Muscle layer of duodenum (tissue), 2 donors: Measurements from ENCODE around the gene KRT86.
"Not testable (repeated sequence)": the region's sequence is repeated elsewhere in the genome, so short reads cannot be mapped to it uniquely, and the experiment has no call there.

Experiments
- H3K27ac ChIP-seq: one replicate; pipeline ENCODE4 v1.7.0; 2013; ENCODE audit warnings: mild to moderate bottlenecking, low read length
- H3K27me3 ChIP-seq: one replicate; pipeline ENCODE4 v1.7.0; 2013; ENCODE audit warnings: low read depth, mild to moderate bottlenecking, control low read depth, low read length
- H3K36me3 ChIP-seq, 2 donors: one replicate each; pipeline ENCODE4 v1.7.0; 2013; ENCODE audit warnings: low read length in 2 of 2, control low read depth in 1 of 2, mild to moderate bottlenecking in 1 of 2; ENCODE audit not compliant: insufficient read depth in 2 of 2, control insufficient read depth in 1 of 2
- H3K4me1 ChIP-seq, 2 donors: one replicate each; pipeline ENCODE4 v1.7.0; 2013; ENCODE audit warnings: low read length in 2 of 2, mild to moderate bottlenecking in 2 of 2, control low read depth in 1 of 2, moderate library complexity in 1 of 2; ENCODE audit not compliant: insufficient read depth in 2 of 2, control insufficient read depth in 1 of 2
- H3K4me3 ChIP-seq, 2 donors: one replicate each; pipeline ENCODE4 v1.7.0; 2013; ENCODE audit warnings: low read length in 2 of 2, low read depth in 1 of 2, mild to moderate bottlenecking in 1 of 2
- H3K9me3 ChIP-seq, 2 donors: one replicate each; pipeline ENCODE4 v1.7.0; 2013; ENCODE audit warnings: low read length in 2 of 2, control low read depth in 1 of 2, mild to moderate bottlenecking in 1 of 2; ENCODE audit not compliant: control insufficient read depth in 1 of 2
- donor health status: healthy.

The KRT86 gene

DNA sequence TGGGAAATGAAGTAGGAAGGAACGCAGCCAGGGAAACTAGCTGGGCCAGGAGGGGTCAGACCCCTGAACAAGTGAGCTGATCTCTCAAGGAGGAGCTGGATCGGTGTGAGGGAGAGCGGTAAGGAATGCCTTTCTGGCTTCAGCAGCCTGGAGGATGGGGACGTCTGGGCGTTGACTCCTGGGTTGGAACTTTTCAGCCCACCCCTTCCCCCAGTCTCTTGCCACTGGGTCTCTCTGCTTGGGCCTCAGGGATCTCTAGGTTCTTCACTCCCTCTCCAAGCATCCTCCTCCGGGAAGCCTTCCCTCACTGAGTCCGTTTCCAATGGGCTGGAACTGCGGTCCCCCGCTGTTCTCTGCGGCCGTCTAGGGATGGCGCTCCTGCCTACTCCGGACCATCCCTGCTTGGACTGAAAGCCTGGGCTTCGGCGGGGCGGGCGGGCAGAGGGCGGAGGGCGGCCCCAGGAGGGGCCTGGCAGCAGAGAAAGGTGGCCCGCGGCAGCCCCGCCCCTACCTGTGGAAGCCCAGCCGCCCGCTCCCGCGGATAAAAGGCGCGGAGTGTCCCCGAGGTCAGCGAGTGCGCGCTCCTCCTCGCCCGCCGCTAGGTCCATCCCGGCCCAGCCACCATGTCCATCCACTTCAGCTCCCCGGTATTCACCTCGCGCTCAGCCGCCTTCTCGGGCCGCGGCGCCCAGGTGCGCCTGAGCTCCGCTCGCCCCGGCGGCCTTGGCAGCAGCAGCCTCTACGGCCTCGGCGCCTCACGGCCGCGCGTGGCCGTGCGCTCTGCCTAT, 41.6 kb upstream of the KRT86 start, which contains the start of gene KRT7:
KRT7 (plus strand) TSS at position 570 of the 788 bp plus-strand sequence; CDS start at position 624, 54 bp downstream.
- H3K27me3 ChIP-seq: peaks cover 23% of the 10 kb centered on the region
- no peak within 1 kb of the TSS for H3K4me3 ChIP-seq
- no peaks in the 10 kb centered on the region for H3K36me3 ChIP-seq
- no peaks in the 10 kb centered on the region for H3K9me3 ChIP-seq
- H3K4me1 ChIP-seq: peaks cover 0 to 14% of the 10 kb centered on the region in 2 donors
- H3K27ac ChIP-seq: no peak within 1 kb of the TSS

DNA sequence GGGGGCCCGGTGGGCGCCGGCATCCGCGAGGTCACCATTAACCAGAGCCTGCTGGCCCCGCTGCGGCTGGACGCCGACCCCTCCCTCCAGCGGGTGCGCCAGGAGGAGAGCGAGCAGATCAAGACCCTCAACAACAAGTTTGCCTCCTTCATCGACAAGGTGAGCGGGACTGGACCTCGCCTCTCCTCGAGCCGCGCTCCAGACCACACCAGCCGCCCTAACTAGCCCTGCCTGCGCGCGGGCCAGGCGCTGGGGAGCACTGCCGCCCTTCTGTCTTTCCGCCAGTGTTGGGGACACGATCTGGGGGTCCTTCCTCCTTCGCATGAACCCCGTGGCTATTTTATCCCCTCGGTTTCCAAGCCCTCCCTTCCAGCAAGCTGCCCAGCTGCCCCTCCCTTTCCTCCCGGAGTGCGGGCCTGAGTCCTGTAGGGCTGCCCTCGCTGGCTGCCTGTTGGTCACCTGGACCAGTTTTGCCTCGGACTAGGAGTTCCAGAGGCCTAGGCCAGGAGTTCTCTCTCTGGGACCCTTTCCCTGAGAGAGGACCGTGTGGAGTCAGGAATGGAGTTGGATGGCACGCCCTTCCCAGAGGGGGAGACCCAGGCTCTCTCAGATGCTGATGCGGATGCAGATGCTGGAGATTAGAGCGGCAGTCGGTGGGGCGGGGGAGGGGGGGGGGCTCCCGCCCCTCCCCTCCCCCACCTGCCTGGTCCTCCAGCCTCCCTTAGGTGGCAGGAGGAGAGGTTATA, 40.8 kb upstream of the KRT86 start:
- Histone ChIP-seq H3K36me3 (no peaks in the 10 kb centered on the region), H3K4me1 (peaks cover 0 to 14% of the 10 kb centered on the region in 2 donors), H3K9me3 (no peaks in the 10 kb centered on the region), H3K4me3 (no peak overlapping the region), H3K27me3 (peaks cover 23% of the 10 kb centered on the region), H3K27ac (no peak overlapping the region)

DNA sequence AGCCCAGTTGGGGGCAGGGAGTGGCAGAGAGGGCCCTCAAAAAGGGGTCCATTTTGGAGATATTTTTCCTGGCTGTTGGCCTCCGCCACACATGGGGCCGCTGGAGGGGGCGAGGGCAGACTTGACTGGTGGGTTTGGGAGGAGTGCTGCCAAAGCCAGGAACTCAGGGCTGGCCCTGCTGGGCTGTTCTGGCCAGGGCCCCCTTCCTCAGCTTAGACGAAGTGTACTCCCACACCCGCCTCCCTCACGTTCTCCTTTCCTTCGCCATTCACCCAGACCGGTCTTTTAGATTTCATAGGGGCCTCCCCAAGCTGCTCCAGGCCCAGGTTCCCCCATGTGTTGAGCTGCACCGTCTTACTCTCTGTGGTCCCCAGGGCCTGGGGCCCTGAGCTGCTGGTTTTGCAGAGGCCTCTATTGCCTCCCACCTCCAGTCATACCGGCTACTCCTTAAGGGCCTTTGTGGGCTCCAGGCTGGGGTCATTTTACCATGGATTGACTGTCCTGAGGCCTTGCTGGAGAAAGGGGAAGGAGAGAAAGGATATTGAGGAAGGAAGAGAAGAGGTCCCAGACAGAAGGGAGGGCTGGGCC, 40.1 kb upstream of the KRT86 start:
- Histone ChIP-seq H3K9me3 (no peaks in the 10 kb centered on the region), H3K27me3 (peaks cover 20% of the 10 kb centered on the region), H3K36me3 (no peaks in the 10 kb centered on the region), H3K4me1 (peaks cover 0 to 14% of the 10 kb centered on the region in 2 donors), H3K4me3 (no peak overlapping the region), H3K27ac (no peak overlapping the region)

DNA sequence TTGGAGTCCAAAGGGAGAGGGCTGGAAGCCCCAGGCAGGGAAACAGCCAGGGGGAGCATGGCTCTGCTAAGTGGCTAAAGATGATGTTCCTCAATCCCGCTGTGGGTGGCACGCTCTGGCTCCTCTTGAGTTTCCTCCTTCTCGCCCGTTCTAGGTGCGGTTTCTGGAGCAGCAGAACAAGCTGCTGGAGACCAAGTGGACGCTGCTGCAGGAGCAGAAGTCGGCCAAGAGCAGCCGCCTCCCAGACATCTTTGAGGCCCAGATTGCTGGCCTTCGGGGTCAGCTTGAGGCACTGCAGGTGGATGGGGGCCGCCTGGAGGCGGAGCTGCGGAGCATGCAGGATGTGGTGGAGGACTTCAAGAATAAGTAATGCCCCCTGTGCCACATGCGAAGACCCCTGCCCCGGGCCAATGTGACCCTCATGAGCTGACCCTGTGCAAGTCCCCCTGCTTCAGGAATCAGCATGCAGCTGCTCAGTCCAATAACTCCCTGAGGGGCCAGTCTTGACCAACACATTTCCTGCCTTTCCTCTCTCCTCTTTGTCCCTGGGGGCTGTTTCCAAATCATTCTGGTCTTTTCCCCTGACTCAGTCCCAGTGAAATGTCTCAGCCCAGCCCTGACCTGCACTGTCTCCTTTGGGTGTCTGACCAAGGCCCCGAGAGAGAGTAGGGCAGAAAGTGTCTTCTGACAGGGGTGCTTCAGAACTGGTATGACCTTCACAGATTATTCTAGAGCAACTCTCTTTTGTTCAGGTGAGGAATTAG, 39.3 kb upstream of the KRT86 start:
- Histone ChIP-seq H3K27me3 (peaks cover 16% of the 10 kb centered on the region), H3K9me3 (no peaks in the 10 kb centered on the region), H3K36me3 (no peaks in the 10 kb centered on the region), H3K4me3 (no peak overlapping the region), H3K4me1 (peaks cover 0 to 14% of the 10 kb centered on the region in 2 donors), H3K27ac (no peak overlapping the region)

- H3K27me3 ChIP-seq: peaks cover 16% of the 10 kb centered on the region
- H3K27ac ChIP-seq: no peak overlapping the region
- no peaks in the 10 kb centered on the region for H3K36me3 ChIP-seq
- H3K9me3 ChIP-seq: no peaks in the 10 kb centered on the region
- peaks cover 0 to 14% of the 10 kb centered on the region in 2 donors for H3K4me1 ChIP-seq
- H3K4me3 ChIP-seq: no peak overlapping the region
These were observed 38.6 kb upstream of the KRT86 start for GRCh38 chr12:52235822-52236361.

DNA sequence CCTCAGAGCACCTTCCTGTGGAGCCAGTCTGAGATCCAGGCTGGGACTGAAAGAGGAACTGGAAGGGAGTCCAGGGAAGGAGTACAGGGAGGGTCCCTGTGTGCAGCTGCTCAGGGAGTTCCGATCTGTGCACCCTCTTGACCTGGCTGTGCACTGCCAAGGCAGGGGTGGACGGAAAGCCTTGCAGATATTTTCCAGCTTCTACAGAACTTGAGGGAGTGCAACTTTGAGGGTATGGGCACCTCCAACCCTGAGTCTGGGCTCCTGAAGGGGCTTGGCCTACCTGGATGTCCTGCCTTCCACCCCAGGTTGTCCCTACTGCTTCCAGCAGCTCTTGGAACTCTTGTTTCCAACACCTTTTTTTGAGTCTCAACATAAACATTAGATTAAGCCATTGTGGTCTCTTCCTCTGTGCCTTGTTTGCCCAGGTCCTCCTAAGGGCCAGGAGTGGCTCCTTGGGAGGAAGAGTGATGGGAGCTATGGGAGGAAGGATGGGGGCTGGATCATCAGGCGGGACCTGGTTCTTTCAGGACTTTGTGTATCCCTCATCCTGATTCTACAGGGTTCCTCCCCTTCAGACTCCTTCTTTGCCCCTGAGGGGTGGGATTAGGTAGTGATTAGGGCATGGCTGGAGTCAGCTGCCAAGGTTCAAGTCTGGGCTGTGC, 37.9 kb upstream of the KRT86 start:
- H3K4me1 ChIP-seq: peaks cover 0 to 14% of the 10 kb centered on the region in 2 donors
- no peak overlapping the region for H3K27ac ChIP-seq
- H3K4me3 ChIP-seq: no peak overlapping the region
- H3K36me3 ChIP-seq: no peaks in the 10 kb centered on the region
- H3K27me3 ChIP-seq: peaks cover 16% of the 10 kb centered on the region
- no peaks in the 10 kb centered on the region for H3K9me3 ChIP-seq

DNA sequence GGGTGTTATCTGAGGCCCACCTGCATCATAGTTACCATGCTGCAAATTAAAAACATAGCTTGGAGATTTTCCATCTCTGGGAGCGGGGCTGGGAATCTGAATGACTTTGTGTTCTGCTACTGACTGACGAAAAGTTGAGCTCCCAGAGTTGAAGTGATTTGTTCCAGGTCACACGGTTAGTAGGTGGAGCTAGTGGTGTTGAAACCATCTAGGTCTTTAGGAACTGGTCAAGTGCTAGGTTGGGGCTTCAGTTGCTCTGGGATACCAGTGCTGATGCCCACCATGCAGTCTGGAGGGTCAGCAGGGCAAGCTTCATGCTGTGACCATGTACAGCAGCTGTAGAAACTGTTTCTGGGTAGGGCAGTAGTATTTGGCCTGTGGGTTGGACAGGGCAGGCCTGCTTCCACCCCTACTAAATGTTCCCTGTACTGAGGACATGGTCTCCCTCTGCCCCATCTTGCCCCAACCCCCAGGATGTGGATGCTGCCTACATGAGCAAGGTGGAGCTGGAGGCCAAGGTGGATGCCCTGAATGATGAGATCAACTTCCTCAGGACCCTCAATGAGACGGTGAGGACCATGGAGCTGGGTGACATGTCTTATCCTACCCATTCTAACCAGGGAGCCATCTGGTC, 36.1 kb upstream of the KRT86 start:
- Histone ChIP-seq H3K27ac (no peak overlapping the region), H3K9me3 (no peaks in the 10 kb centered on the region), H3K4me3 (no peak overlapping the region), H3K27me3 (no peaks in the 10 kb centered on the region), H3K36me3 (no peaks in the 10 kb centered on the region), H3K4me1 (peaks cover 1 to 8% of the 10 kb centered on the region in 2 donors)

DNA sequence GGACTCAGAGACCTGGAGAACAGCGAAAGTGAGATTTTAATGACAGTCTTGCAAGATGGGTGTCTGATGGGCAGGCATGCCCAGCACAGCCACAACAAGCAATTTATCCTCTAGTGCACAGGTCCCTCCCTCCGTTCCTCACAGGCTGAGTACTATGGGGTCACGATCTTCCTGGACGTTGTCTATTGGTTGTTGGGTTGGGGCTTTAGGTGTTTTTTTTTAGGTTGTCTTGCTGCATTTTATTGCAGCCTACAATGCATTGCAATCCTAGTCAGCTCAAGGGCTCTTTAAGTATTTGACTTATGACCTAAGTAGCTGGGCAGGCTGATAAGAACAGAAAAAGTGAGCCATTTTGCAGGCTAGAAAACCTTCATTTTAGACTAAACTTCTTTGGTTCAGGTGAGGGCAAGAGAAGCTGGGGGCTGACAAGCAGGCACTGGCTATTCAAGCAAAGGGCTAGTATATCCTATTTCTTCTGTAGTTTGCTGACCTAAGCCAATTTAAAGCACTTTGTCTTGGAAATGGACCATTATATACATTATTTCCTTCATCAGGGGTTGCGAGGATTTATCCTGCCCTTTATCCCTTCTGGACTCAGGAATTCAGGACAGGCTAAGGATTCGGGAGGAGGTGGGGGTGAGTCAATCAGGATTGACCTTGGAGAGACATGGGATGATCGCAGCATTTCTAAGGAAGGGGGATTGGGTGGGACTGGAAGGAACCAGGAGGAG, 35.4 kb upstream of the KRT86 start:
- no peak overlapping the region for H3K27ac ChIP-seq
- H3K36me3 ChIP-seq: no peaks in the 10 kb centered on the region
- no peaks in the 10 kb centered on the region for H3K27me3 ChIP-seq
- H3K9me3 ChIP-seq: no peaks in the 10 kb centered on the region
- H3K4me3 ChIP-seq: no peak overlapping the region
- peaks cover 9% of the 10 kb centered on the region in 2 donors for H3K4me1 ChIP-seq

DNA sequence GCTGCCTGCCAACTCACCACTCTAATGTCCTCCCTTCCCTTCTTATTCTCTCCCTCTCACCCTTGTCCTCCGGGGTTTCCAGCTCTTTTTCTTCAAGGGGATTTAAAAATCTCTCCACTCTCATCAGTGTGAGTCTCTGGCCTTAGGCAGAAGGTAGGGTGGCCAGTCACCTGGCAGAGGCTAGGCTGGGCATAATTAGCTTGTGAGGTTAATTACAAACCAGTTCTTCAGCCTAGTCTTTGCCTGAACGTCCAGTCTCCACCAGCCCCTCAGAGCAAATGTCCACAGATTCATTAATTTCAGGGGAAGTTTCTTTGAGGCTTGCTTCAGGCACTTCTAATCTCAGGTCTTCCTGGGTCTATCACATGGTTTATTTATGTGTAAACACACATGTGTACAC, 34.7 kb upstream of the KRT86 start:
- no peaks in the 10 kb centered on the region for H3K9me3 ChIP-seq
- no peaks in the 10 kb centered on the region for H3K36me3 ChIP-seq
- peaks cover 12 to 16% of the 10 kb centered on the region in 2 donors for H3K4me1 ChIP-seq
- no peak overlapping the region for H3K4me3 ChIP-seq
- H3K27me3 ChIP-seq: no peaks in the 10 kb centered on the region
- H3K27ac ChIP-seq: no peak overlapping the region

- not testable (repeated sequence) for H3K27me3 ChIP-seq, H3K4me3 ChIP-seq, H3K36me3 ChIP-seq, H3K9me3 ChIP-seq, H3K27ac ChIP-seq
- peaks cover 12 to 16% of the 10 kb centered on the region in 2 donors for H3K4me1 ChIP-seq
These were observed 34.2 kb upstream of the KRT86 start for GRCh38 chr12:52240247-52240646.
